NCI-H2029 treated with DMSO at 0.1 percent for 48 hours (cell line): ENCODE results near the gene POR.

Source experiments
- DNase-seq: peaks from one replicate; lab custom pipeline; 2025; lab: John Stamatoyannopoulos, UW

POR gene

DNA sequence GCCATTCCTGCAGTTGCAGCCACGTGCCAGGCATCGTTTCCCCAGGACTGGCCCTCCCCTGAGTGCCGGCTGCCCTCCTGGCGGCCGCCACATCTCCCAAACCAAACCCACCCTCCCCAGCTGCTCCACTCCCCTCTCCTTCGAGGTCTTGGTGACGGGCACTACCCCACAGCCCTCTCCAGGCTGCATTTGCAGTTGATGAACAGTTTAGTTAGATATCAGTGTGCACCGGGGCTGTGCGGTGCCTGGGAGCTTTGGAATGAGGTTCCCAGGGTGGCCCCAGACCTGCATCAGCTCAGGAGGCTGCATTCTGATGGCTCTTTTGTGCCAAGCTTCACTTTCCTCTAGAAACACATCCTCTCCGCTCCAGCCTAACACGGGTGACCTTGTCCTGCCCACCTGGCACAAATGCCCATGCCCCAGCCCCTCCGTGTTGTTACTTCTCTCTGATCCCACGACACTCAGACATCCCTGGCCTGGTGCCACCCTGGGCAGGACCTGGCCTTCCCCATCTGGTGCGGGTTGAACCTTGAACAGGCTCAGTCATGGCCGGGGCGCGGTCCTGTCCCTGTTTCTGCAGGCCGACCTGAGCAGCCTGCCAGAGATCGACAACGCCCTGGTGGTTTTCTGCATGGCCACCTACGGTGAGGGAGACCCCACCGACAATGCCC, 64.9 kb downstream of the POR start:
- no peak for DNase-seq

DNA sequence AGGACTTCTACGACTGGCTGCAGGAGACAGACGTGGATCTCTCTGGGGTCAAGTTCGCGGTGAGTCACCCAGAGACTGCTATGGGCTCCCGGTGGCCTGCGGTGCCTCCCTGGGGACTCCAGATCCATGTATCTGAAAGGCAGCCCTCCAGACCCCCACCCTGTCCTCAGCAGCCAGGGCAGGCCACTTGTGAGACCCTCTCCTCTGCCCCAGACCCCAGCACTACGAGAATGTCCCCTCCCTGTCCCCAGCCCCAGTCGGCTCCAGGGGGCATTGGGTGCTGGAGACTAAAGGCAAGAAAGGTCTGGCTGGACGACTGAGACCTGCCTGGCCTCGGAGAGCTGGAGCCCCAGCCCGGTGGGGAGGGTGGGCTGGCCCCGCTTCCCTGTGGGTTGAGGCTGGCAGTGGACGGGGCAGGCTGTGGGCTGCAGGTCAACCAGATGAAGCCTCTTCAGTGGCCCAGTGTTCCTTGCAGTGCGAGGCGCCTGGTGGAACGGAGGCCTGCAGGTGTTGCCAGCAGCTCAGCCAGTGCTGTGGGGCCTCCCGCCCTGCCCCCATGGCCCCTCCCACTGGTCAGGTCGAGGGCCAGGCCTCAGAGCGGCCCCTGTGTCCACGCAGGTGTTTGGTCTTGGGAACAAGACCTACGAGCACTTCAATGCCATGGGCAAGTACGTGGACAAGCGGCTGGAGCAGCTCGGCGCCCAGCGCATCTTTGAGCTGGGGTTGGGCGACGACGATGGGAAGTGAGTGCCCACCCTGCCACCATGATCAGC, 65.7 kb downstream of the POR start:
- no peak for DNase-seq

DNA sequence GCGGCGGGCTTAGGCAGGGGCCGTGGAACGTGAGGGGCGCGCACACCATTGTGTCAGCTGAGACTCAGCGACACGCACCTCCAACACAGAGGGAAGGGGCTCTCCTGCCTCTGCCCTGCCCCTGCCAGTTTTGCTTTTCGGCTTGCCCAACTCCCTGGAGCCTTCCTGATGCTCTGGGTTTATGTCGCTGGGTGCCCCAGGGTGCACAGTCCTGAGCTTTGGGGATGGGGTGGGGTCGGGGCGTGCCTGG, 66.2 kb downstream of the POR start:
- no peak for DNase-seq

DNA sequence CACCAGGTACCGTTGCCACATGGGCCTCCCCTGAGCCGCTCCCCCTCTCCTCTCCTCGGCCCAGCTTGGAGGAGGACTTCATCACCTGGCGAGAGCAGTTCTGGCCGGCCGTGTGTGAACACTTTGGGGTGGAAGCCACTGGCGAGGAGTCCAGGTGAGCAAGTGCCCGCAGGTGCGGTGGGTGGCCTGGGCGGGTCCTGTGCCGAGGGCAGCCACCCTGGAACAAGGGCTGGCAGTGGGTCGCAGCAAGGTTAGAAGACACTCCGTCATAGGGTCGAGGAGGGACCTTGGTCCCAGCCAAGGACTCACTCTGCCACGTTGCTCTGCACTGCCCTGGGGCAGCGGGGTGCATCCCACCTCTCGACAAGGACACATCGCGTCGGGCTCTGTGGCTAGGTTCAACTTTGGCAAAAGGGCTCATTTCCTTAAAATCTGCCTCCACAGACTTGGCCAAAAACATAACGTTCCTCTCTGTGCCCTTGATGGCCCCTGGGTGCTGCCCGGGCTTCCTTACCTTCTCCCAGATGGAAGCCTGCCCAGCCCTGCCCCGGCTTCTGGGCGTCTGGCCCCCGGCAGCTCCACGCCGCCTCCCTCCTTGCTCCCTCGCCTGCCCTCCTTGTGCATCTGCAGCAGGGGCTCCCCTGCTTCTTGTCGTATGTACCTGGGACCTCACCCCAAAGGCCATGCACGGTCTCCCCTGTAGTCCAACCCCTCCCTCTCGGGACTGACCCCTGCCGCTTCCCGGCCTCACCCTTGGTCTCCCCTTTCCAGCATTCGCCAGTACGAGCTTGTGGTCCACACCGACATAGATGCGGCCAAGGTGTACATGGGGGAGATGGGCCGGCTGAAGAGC, 66.7 kb downstream of the POR start:
- DNase-seq: no peak

DNA sequence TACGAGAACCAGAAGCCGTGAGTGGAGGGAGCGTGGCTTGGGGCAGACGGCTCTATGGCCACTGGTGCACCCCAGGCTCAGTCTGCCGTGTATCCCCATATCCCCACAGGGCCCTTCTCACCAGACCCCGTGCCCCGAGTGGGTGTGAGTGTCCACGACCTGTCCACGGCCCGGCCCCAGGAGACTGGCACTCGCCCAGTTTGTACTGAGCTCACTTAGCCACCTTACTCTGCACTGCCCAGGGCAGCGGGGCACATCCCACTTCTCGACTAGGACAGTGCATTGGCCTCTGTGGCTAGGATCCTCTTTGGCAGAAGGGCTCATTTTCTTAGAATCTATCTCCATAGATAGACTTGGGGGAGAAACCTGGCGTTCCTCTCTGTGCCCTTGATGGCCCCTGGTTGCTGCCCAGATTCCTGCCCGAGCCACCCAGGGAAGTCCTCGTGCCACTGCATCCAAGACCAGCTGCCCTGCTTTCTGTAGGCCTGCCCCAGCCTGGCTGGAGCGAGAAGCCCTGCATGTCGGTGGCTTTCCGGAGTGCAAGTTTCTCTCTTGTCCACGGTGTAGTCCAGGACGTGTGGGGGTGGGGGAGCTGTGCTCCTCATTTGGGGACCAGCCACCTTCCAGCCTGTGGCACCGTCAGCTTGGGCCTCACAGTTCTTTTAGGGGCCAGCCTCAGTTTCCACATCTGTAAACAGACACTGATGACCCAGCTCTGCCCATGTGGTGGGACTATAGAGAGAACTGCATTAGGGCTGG, 67.5 kb downstream of the POR start:
- no peak for DNase-seq

DNA sequence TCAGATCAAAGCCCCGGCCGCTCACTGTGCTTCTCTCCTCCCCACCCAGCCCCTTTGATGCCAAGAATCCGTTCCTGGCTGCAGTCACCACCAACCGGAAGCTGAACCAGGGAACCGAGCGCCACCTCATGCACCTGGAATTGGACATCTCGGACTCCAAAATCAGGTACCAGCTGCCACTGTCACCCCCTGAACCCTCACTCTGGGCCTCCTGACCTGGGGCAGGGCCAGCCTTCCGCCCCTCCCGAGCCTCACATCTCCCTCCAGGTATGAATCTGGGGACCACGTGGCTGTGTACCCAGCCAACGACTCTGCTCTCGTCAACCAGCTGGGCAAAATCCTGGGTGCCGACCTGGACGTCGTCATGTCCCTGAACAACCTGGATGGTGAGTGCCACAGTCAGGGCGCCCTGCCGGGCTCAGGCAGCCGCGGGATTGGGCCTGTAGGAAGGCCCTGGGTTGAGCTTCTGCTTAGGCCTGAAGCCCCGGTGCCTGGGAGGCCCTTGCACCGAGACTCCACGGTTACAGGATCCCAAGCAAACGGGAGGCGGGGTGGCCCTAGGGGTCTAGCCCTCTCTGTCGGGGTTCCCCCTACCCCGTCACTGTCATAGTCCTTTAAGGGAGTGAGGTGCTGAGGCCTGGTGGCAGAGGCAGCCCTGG, 68.6 kb downstream of the POR start:
- no peak for DNase-seq

DNA sequence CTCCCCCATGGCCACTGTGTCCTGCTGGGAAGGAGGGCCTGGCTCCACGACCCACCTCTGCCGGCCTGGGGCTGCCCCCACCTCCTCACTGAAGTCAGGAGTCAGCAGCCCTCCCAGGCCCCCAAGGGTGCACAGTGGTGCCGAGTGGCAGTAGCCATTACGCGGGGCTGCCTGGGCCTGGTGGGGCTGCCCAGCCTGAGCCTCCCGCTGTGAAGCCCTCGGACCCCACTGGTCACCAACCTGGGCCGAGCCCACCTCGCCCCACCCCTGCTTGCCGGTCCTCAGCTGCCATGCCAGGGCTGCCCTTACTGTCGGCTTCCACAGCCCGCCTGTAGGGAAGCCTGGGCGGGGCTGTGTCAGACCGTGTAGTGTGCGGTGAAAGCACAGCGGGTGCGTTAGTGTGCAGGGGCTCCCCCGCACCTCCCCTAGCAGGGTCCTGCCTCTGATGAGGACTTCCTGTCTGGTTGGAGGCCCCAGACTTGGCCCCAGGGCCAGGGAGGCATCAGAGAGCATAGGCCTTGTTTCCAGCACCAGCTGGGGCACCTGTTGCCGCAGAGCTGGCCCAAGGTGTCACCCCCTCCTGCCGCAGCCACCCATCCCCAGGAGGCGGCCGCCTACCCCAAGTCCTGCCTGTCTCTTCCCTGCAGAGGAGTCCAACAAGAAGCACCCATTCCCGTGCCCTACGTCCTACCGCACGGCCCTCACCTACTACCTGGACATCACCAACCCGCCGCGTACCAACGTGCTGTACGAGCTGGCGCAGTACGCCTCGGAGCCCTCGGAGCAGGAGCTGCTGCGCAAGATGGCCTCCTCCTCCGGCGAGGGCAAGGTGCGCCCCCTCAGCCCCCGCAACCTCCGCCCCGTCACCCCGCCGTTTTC, 69.4 kb downstream of the POR start:
- DNase-seq: no peak

DNA sequence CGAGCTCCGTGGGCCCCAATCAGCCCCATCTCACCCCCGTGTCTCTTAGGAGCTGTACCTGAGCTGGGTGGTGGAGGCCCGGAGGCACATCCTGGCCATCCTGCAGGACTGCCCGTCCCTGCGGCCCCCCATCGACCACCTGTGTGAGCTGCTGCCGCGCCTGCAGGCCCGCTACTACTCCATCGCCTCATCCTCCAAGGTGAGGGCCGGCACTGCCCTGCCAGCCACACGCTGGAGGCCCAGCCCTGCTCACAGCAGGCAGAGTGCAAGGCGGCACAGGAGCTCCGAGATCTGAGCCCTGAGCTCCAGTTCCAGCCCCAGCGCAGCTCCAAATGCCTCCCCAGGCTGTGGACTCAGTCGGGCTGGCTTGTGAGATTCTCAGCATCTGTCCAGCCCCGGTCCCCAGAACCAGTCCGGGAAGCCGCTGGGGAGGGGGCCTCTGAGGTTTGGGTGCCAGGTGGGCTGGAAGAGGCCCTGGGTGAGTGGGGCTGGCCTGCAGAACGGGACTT, 70.1 kb downstream of the POR start:
- no peak for DNase-seq

DNA sequence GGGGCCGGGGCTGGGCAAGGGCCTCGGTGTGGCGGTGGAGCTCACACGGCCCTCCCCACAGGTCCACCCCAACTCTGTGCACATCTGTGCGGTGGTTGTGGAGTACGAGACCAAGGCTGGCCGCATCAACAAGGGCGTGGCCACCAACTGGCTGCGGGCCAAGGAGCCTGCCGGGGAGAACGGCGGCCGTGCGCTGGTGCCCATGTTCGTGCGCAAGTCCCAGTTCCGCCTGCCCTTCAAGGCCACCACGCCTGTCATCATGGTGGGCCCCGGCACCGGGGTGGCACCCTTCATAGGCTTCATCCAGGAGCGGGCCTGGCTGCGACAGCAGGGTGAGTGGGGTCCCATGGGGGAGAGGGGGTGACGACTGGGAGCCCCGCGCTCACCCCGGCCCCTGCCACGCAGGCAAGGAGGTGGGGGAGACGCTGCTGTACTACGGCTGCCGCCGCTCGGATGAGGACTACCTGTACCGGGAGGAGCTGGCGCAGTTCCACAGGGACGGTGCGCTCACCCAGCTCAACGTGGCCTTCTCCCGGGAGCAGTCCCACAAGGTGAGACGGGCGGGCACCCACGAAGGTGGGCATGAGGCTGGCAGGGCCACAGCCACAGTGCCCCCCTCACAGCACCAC, 70.7 kb downstream of the POR start:
- no peak for DNase-seq

DNA sequence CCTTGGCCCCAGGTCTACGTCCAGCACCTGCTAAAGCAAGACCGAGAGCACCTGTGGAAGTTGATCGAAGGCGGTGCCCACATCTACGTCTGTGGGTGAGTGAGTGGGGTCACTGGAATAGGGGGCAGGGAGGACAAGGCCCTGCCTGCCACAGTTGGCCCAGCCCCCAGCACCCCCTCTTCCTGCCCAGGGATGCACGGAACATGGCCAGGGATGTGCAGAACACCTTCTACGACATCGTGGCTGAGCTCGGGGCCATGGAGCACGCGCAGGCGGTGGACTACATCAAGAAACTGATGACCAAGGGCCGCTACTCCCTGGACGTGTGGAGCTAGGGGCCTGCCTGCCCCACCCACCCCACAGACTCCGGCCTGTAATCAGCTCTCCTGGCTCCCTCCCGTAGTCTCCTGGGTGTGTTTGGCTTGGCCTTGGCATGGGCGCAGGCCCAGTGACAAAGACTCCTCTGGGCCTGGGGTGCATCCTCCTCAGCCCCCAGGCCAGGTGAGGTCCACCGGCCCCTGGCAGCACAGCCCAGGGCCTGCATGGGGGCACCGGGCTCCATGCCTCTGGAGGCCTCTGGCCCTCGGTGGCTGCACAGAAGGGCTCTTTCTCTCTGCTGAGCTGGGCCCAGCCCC, 71.3 kb downstream of the POR start:
- DNase-seq: no peak

DNA sequence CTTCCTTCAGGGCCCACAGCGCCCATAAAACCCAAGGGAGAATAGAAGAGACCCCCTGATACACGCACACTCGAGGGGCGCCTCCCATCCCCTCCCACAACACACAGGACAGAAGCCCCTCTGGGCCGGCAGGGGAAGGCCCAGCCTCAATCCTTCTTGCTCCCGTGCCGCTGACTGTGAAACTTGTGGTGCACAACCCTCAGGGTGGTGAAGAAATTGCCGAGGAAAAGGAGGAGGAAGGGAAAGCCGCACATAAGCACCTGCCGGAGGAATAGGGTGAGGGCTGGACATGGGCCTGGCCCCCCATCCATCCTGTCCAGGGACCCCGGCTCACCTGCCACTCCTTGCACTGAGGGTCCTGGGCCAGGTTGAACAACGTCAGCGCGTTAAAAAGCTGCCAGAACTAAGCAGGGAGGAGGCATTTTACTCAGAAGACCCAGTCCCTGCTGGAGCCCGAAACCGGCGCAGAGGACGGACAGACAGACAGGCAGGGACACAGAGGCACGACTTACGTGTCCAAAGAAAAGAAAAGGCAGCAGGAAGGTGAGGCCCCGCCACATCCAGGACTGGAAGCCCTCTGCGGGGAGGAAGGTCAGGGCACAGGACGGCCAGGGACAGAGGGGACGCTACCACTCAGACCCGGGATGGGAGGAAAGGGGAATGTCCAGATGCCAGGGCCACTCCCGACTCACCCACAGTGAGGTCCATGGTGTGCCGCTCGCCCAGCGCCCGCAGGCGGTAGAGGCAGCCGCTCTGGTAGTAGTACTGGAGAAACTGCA, 72.3 kb downstream of the POR start:
- DNase-seq: no peak

DNA sequence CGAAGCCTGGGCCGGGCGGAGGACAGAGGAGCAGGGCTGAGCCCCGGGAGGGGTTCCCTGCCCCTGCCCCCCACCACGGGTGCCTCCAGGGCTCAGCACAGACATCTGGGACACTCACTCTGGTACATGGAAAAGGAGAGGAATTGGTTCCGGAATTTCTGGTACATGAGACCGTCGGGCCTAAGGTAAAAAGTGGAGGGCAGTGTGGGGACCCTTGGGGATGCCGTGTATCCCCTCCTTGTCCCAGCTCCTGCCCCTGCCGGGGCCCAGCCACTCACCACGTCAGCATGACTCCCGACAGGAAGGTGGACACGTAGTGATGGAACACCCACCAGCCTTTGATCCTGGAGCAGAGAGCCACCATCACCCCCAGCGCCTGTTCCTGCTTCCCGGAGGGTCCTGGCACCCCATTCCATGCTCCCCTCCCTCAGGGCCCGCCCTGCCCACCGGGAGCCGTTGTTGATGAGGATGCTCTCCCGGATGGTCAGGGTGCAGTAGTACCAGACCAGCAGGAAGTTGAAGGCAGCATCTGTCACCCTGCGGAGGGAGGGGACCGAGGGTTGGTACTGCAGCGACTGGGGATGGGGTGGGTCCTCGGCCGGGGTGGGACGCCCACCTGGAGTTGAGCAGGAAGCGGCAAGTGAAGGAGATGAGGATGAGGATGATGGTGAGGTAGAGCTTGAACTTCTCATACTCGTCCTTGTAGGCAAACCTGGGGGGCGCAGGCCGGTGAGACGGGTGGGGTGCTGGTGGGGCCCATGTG, 73.0 kb downstream of the POR start:
- DNase-seq: no peak

DNA sequence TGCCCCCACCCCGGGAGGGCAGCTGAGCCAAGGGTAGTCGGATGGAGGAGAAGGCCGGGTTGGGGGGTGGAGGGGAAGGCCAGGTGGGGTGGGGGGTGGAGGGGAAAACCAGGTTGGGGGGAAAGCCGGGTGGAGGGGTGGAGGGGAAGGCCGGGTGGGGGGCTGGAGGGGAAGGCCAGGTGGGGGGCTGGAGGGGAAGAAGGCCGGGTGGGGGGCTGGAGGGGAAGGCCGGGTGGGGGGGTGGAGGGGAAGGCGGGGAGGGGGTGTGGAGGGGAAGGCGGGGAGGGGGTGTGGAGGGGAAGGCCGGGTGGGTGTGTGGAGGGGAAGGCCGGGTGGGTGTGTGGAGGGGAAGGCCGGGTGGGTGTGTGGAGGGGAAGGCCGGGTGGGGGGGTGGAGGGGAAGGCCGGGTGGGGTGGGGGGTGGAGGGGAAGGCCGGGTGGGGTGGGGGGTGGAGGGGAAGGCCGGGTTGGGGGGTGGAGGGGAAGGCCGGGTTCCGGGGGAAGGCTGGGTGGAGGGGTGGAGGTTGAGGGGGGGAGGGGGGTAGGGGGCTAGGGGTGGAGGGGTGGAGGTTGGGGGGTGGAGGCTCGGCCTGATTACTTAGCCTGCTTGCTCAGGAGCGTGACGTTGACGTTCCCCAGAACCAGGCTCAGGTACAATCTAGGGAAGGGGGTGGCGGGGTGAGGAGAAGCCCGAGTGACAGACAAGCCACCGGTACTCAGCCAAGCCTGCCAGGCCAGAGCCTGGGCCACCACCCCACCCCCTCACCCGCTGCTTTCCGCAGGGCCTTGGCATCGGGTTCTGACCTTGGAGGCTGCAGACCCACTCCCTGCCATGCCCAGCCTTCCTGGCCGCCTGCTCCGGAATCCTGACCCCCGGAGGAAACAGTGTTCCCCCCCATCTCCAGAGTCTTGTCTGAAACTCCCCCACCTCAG, 73.9 kb downstream of the POR start:
- DNase-seq: no peak

DNA sequence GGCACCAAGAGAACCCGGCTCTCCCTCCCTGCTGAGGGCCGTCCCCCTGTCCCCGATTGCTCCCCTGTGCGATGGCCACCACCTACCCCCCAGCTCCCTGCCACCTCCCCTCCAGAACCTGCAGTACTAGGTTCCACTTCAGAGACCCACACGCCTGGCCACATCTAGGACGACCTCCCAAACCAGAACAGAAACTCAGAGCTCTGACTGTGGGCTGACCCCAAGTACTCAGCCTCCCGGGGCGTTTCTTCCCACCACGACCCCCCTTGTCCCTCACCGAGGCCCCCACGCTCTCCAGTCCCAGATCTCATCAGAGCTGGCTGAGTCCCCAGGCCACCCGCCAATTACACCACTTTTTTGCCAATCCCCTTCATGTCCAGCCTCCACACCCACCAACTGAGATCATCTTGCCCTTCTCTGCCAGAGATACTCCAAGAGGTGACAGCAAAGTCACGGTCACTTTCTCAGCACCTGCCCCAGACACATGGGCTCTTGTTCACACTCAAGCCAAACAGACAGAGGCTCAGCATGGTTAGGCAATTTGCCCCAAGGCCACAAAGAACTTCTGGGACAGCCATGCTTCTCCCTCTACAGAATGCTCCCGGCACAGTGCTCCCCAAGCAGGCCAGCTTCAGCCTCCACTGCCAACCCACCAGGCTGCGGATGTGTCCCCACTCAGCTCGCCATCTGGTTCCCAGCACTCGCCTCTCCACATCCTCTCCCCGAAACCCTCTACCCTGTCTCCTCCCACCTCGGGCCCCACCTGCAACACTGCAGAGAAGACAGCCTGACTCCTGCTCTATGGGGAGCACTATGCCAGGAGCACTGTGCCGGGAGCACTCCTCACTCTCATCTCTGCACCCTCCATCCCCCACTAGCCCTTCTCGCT, 74.8 kb downstream of the POR start:
- no peak for DNase-seq

DNA sequence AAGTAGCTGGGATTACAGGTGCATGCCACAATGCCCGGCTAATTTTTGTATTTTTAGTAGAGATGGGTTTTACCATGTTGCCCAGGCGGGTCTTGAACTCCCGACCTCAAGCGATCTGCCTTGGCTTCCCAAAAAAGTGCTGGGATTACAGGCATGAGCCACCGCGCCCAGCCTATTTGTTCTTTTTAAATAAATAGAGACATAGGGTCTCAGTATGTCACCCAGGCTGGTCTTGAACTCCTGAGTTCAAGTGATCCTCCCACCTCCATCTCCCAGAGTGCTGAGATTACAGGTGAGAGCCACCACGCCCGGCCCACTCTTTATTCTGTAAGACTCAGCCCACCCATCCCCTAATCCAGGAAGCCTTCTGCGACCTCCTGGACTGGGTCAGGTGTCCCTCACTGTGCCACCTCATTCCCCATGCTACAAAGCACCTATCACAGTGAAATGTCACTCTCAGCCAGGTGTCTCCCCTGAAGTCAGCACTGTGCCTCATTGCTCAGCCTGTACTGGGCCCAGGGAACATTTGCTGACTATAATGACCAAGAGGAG, 76.7 kb downstream of the POR start:
- no peak for DNase-seq
